Smooth muscle cell of the coronary artery (primary cell): Measurements from ENCODE around the gene STEAP3. TPM values are rescaled to one million over a fixed set of nuclear protein-coding genes. Genes with fewer than 3 reads are reported as not detected.

Experiments used
- total RNA-seq: library from RNA; depleted of rRNA; stranded (reverse); fragments of >200 nt; gene quantifications from 2 replicates; pipeline ENCODE4 v1.2.3, GENCODE V29; 2014; ENCODE audit warnings: low replicate concordance

STEAP3 gene
- 10.7 and 13.8 TPM in 2 replicates for total RNA-seq

GRCh38 chr2:119223521-119224390 lies at the start of gene STEAP3:
Gene STEAP3 (plus strand): TSS chr2:119223834. CDS start chr2:119231013, 7,179 bp downstream.

Other genes with a start within 250 kb of the STEAP3 start
- gene C1QL2, start 65.1 kb upstream of the STEAP3 start, total RNA-seq = not detected in 2 replicates
- gene C2orf76, start 143.0 kb downstream of the STEAP3 start, total RNA-seq = 7.6 and 9.7 TPM in 2 replicates
- gene DBI, start 143.1 kb downstream of the STEAP3 start, total RNA-seq = 90.4 and 140 TPM in 2 replicates
- gene TMEM37, start 208.0 kb downstream of the STEAP3 start, total RNA-seq = 0.53 TPM in 1 of 2 replicates, not detected in the other